Panc1 (cell line): Measurements from ENCODE around the gene MED13L. TPM values are rescaled to one million over a fixed set of nuclear protein-coding genes. Genes with fewer than 3 reads are reported as not detected.

ENCODE experiments used
- ATAC-seq: fragments of 200-7000 bp; cut with Tn5 transposase; 2 replicates; pipeline ENCODE4 v1.9.1; 2020; ENCODE audit warnings: mild to moderate bottlenecking, moderate library complexity
- BruUV-seq: library from RNA; stranded (reverse); fragments of 400-500 nt; replicated peaks from 2 replicates; lab custom pipeline; 2021; lab: Mats Ljungman, UMichigan
- CTCF ChIA-PET: fragments of 300-600 bp; sonication (Branson Sonifier 250); formaldehyde crosslinking; loops from one replicate; lab custom pipeline; 2022; ENCODE audit warnings: antibody characterized with exemption; lab: Charles Lee
- POLR2A ChIA-PET: fragments of 300-600 bp; sonication (Branson Sonifier 250); formaldehyde crosslinking; loops from one replicate; lab custom pipeline; 2022; ENCODE audit warnings: antibody characterized with exemption; lab: Charles Lee
- DNase-seq: peaks from one replicate; pipeline ENCODE4 v3.0.0-alpha.2; 2010; ENCODE audit warnings: low read depth, low spot score
- H3K27ac ChIP-seq: 2 replicates; pipeline ENCODE4 v1.5.1; 2011; ENCODE audit warnings: mild to moderate bottlenecking, low read length, inconsistent platforms
- H3K27me3 ChIP-seq: fragments of 200-500 bp; sonication (Bioruptor generic); 2 replicates; pipeline ENCODE4 v1.6.0; 2014; ENCODE audit warnings: low read length, inconsistent platforms; ENCODE audit not compliant: control insufficient read depth, insufficient read depth
- H3K36me3 ChIP-seq: fragments of 200-500 bp; sonication (Bioruptor generic); 2 replicates; pipeline ENCODE4 v1.5.1; 2014; ENCODE audit warnings: inconsistent platforms, mild to moderate bottlenecking, low read length, moderate library complexity; ENCODE audit not compliant: control insufficient read depth, insufficient read depth
- H3K4me1 ChIP-seq: 2 replicates; pipeline ENCODE4 v1.5.1; 2011; ENCODE audit warnings: inconsistent platforms, mild to moderate bottlenecking, low read length, moderate library complexity; ENCODE audit not compliant: control insufficient read depth, insufficient read depth
- H3K4me3 ChIP-seq, 2 experiments: 2 replicates each; pipeline ENCODE4 v1.5.1; 2011 to 2012; ENCODE audit warnings: low read depth in 2 of 2, low read length in 2 of 2, mild to moderate bottlenecking in 2 of 2, inconsistent platforms in 1 of 2, moderate library complexity in 1 of 2
- H3K9me3 ChIP-seq: fragments of 200-500 bp; sonication (Bioruptor generic); 2 replicates; pipeline ENCODE4 v1.5.1; 2014; ENCODE audit warnings: low read depth, mild to moderate bottlenecking, inconsistent platforms, low read length, moderate library complexity; ENCODE audit not compliant: control insufficient read depth, insufficient read depth
- POLR2AphosphoS5 ChIP-seq: IDR thresholded peaks from 2 replicates; pipeline ENCODE4 v1.6.1; 2012; ENCODE audit warnings: mild to moderate bottlenecking, low read depth, low read length, moderate library complexity
- REST ChIP-seq, 2 experiments: IDR thresholded peaks; 2 replicates each; pipeline ENCODE4 v1.6.1; 2011 to 2012; ENCODE audit warnings: low read depth in 2 of 2, control low read depth in 1 of 2, low read length in 1 of 2, mild to moderate bottlenecking in 1 of 2, moderate library complexity in 1 of 2; ENCODE audit not compliant: insufficient read depth in 1 of 2
- SIN3A ChIP-seq: IDR thresholded peaks from 2 replicates; pipeline ENCODE4 v1.6.1; 2012; ENCODE audit warnings: low read depth, mild to moderate bottlenecking, low read length, moderate library complexity, borderline replicate concordance; ENCODE audit not compliant: insufficient read depth
- TCF7L2 ChIP-seq: IDR thresholded peaks from 2 replicates; pipeline ENCODE4 v1.6.1; 2011; ENCODE audit warnings: mild to moderate bottlenecking, low read depth, low read length, inconsistent platforms
- in situ Hi-C: cut with HindIII; loops from 2 replicates; pipeline ENCODE4 v1.10.0; 2016; ENCODE audit warnings: low sequenced_read_pairs, low pct_unique_long_range_greater_than_20kb
- intact Hi-C: fragments of 100-400 bp; cut with micrococcal nuclease; formaldehyde crosslinking; loops from one replicate; pipeline ENCODE4 v1.10.0; 2022; ENCODE audit not compliant: unreplicated experiment
- total RNA-seq: library from RNA; stranded (reverse); gene quantifications from one replicate; pipeline ENCODE4 v1.2.1, GENCODE V29; 2021; ENCODE audit not compliant: unreplicated experiment
- TF ChIP-seq, protein P1 (sequence below): fragments of 450-650 bp; IDR thresholded peaks from 2 replicates; pipeline ENCODE4 v1.5.1; 2017; ENCODE audit warnings: mild to moderate bottlenecking

MED13L gene
- total RNA-seq, 1 experiment from 2014 or later = 170 TPM

GRCh38 chr12:116077431-116077830 is 200.1 kb downstream of the MED13L start:
- Histone ChIP-seq H3K4me1 (no peaks in the 10 kb centered on the region; the same call in 1 of the 2 replicates), H3K27ac (no peak overlapping the region), H3K4me3 (no peak overlapping the region), H3K9me3 (no peaks in the 10 kb centered on the region), H3K27me3 (no peaks in the 10 kb centered on the region), H3K36me3 (no peaks in the 10 kb centered on the region)
- ChIA-PET CTCF (no interaction called here), POLR2A (no interaction called here)
- DNase-seq = no peak
- intact Hi-C loops = no loop called here
- TF ChIP-seq REST (IDR thresholded peaks at IDR 0.05; ENCODE audit: insufficient read depth in 1 of 2, low read depth in 2 of 2, low read length in 1 of 2) (no peak), TCF7L2 (no peak), POLR2AphosphoS5 (no peak), SIN3A (no peak)
- TF ChIP-seq, protein P1, sequence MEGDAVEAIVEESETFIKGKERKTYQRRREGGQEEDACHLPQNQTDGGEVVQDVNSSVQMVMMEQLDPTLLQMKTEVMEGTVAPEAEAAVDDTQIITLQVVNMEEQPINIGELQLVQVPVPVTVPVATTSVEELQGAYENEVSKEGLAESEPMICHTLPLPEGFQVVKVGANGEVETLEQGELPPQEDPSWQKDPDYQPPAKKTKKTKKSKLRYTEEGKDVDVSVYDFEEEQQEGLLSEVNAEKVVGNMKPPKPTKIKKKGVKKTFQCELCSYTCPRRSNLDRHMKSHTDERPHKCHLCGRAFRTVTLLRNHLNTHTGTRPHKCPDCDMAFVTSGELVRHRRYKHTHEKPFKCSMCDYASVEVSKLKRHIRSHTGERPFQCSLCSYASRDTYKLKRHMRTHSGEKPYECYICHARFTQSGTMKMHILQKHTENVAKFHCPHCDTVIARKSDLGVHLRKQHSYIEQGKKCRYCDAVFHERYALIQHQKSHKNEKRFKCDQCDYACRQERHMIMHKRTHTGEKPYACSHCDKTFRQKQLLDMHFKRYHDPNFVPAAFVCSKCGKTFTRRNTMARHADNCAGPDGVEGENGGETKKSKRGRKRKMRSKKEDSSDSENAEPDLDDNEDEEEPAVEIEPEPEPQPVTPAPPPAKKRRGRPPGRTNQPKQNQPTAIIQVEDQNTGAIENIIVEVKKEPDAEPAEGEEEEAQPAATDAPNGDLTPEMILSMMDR = no peak
- no TSS peak for BruUV-seq
- in situ Hi-C loops = no loop called here
- ATAC-seq = no peak

GRCh38 chr12:116076399-116076798 is 201.1 kb downstream of the MED13L start:
- H3K4me3 ChIP-seq = no peak overlapping the region
- H3K4me1 ChIP-seq = peaks cover 5% of the 10 kb centered on the region; the same call in 1 of the 2 replicates
- no peaks in the 10 kb centered on the region for H3K36me3 ChIP-seq
- in situ Hi-C loops = no loop called here
- DNase-seq (no peak), ATAC-seq (no peak)
- no peak overlapping the region for H3K27ac ChIP-seq
- TF ChIP-seq TCF7L2 (no peak), POLR2AphosphoS5 (no peak), SIN3A (no peak), REST (IDR thresholded peaks at IDR 0.05; ENCODE audit: insufficient read depth in 1 of 2, low read depth in 2 of 2, low read length in 1 of 2) (no peak)
- TF ChIP-seq, protein P1 = no peak
- H3K27me3 ChIP-seq = no peaks in the 10 kb centered on the region
- no peaks in the 10 kb centered on the region for H3K9me3 ChIP-seq
- no TSS peak for BruUV-seq
- CTCF ChIA-PET = no interaction called here
- POLR2A ChIA-PET = interaction anchor here (0.5 kb wide), 1 partner anchor 92 kb away, joined by 5 read pairs; no protein-coding TSS in a partner anchor
- intact Hi-C loops = no loop called here
